T47D (cell line): Measurements from ENCODE around the gene STX12.
"Not testable (repeated sequence)": the region's sequence is repeated elsewhere in the genome, so short reads cannot be mapped to it uniquely, and the experiment has no call there.

Experiments used
- DNase-seq, 2 experiments: peaks; one replicate each; pipeline versions ENCODE4 v3.0.0 to v3.0.0-alpha.2; 2011 to 2012; ENCODE audit warnings: low read depth in 1 of 2, low spot score in 1 of 2
- JUND ChIP-seq: IDR thresholded peaks from 2 replicates; pipeline ENCODE4 v1.6.1; 2012; ENCODE audit warnings: low read depth
- in situ Hi-C: cut with HindIII; loops from 2 replicates; pipeline ENCODE4 v1.10.0; 2016; ENCODE audit warnings: low sequenced_read_pairs, low pct_unique_long_range_greater_than_20kb

The STX12 gene

GRCh38 chr1:27759236-27759635 lies 13.8 kb upstream of the STX12 start:
- TF ChIP-seq JUND = no peak
- no peak for DNase-seq
- in situ Hi-C loops = no loop called here

- no peak for TF ChIP-seq JUND
- DNase-seq = peak in 1 of 2 experiments; percentile 1
- in situ Hi-C loops = no loop called here
These were observed 12.6 kb upstream of the STX12 start for GRCh38 chr1:27760426-27760825.

GRCh38 chr1:27762033-27762432 lies 11.0 kb upstream of the STX12 start:
- in situ Hi-C loops = no loop called here
- no peak for DNase-seq
- no peak for TF ChIP-seq JUND

- DNase-seq = no peak
- in situ Hi-C loops = no loop called here
- TF ChIP-seq JUND = no peak
These were observed 9.7 kb upstream of the STX12 start for GRCh38 chr1:27763358-27763757.

GRCh38 chr1:27770293-27770830 lies 2.7 kb upstream of the STX12 start:
- no peak for TF ChIP-seq JUND
- no peak for DNase-seq
- in situ Hi-C loops = no loop called here

GRCh38 chr1:27772036-27772931 lies 735 bp upstream of the STX12 start:
- no peak for DNase-seq
- no peak for TF ChIP-seq JUND
- in situ Hi-C loops = no loop called here

- in situ Hi-C loops = no loop called here
- TF ChIP-seq JUND = no peak
- DNase-seq = peak in 1 of 2 experiments; percentile 1
These were observed 917 bp downstream of the STX12 start for GRCh38 chr1:27773826-27774445.

- in situ Hi-C loops = no loop called here
- TF ChIP-seq JUND = no peak
- DNase-seq = no peak
These were observed 1.6 kb downstream of the STX12 start for GRCh38 chr1:27774654-27775053.

GRCh38 chr1:27775336-27775735 lies 2.3 kb downstream of the STX12 start:
- in situ Hi-C loops, DNase-seq: not testable (repeated sequence)

- DNase-seq, in situ Hi-C loops: not testable (repeated sequence)
These were observed 3.3 kb downstream of the STX12 start for GRCh38 chr1:27776276-27776675.

GRCh38 chr1:27778056-27778455 lies 5.0 kb downstream of the STX12 start:
- TF ChIP-seq JUND = no peak
- no peak for DNase-seq
- in situ Hi-C loops = no loop called here

GRCh38 chr1:27779122-27779521 lies 6.1 kb downstream of the STX12 start:
- no peak for TF ChIP-seq JUND
- no peak for DNase-seq
- in situ Hi-C loops = no loop called here

- DNase-seq = no peak
- TF ChIP-seq JUND = no peak
- in situ Hi-C loops = no loop called here
These were observed 9.9 kb downstream of the STX12 start for GRCh38 chr1:27782950-27783349.
